ENCODE measurements around the gene PLK5.

The PLK5 gene

DNA sequence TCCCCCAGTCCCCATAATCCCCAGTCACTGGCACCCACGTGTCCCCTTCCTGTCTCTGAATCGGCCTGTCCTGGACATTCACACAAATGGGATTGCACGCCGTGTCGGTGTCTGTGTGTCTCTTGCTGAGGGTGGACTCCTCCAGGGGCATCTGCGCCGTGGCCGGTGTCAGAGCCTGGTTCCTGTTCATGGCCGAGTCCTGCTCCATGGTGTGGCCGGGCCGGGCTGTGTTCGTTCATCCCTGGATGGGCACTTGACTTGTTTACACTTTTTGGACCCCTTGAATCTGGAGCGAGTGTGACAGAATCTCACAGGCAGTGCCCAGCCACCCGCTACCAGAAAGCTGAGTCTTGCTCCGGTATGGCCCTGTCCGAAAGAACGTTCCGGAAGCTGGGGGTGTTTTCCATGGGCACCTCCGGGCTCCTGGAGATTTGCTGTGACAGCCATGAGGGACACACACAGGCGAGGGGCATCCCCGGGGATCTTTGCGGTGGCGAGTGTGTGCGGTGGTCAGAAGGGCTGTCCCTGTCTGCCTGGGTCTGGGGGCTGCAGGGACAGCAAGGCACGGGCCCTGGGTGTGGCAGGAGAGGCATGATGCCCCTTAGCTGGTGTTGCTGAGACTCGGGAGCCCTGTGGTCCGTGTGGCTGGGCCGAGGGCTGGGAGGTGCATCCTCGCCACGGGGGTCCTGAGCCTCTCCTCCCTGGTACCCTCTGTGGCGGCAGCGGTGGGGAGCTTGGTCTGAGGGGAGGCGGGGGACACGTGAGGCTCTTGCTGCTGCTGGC is 50.7 kb downstream of the PLK5 start:
- TF ChIP-seq, protein P1, sequence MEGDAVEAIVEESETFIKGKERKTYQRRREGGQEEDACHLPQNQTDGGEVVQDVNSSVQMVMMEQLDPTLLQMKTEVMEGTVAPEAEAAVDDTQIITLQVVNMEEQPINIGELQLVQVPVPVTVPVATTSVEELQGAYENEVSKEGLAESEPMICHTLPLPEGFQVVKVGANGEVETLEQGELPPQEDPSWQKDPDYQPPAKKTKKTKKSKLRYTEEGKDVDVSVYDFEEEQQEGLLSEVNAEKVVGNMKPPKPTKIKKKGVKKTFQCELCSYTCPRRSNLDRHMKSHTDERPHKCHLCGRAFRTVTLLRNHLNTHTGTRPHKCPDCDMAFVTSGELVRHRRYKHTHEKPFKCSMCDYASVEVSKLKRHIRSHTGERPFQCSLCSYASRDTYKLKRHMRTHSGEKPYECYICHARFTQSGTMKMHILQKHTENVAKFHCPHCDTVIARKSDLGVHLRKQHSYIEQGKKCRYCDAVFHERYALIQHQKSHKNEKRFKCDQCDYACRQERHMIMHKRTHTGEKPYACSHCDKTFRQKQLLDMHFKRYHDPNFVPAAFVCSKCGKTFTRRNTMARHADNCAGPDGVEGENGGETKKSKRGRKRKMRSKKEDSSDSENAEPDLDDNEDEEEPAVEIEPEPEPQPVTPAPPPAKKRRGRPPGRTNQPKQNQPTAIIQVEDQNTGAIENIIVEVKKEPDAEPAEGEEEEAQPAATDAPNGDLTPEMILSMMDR (IDR thresholded peaks at IDR 0.05) = no peak
- no peak overlapping the region for H3K4me3 ChIP-seq (ENCODE audit: low read depth, low read length)
- H3K36me3 ChIP-seq (ENCODE audit: control insufficient read depth, insufficient read depth, low read length) = no peaks in the 10 kb centered on the region
- no peak overlapping the region for H3K4me2 ChIP-seq (ENCODE audit: low read length)
- H3K4me1 ChIP-seq = no peaks in the 10 kb centered on the region
- no peak overlapping the region for H3K27ac ChIP-seq
- H2AFZ ChIP-seq = no peak overlapping the region
- no peaks in the 10 kb centered on the region for H3K9me3 ChIP-seq (ENCODE audit: control insufficient read depth, low read length)
- no peaks in the 10 kb centered on the region for H3K79me2 ChIP-seq
- H3K9ac ChIP-seq = no peak overlapping the region
- no peaks in the 10 kb centered on the region for H3K27me3 ChIP-seq (ENCODE audit: control insufficient read depth, insufficient read depth, low read length)

DNA sequence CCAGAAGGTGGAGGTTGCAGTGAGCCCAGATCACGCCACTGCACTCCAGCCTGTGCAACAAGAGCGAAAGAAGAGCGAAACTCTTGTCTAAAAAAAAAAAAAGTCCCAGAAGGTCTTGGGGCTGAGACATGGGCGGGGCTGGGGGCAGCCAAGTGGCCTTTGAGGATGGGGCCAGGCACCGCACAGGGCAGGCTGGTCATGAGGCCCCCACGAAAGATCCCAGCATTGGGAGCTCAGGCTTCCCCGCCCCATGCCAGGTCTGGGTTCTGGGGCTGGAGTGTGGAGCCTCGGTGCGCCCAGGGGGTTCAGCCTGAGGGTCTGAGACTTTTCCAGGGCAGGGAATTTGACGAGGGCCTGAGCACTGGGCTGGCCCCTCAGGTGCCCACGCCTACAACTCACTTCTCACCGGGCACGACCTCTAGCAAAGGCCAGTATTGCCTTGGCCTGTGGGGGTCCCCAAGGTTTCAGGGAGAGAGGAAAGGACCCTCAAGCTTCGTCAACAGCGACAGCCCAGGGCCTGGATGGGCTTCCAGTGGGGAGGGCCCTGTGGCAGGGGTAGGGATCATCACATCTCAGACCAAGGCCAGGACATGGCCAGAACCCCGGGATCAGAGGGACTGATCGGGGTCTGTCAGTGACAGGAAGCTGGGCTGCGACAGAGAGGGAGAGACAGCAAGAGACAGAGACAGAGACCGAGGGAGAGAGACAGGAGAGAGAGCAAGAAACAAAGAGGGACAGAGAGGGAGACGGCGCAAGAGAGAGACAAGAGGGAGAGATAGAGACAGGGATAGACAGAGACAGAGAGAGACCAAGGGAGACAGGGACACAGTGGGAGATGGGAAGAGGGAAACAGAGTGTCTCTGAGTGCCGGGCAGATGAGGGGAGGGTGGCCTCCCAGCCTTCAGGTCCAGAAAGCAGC is 51.7 kb downstream of the PLK5 start:
- Histone ChIP-seq H3K9ac (no peak overlapping the region), H3K27ac (no peak overlapping the region), H3K4me1 (no peaks in the 10 kb centered on the region), H3K36me3 (ENCODE audit: control insufficient read depth, insufficient read depth, low read length) (no peaks in the 10 kb centered on the region), H3K4me2 (ENCODE audit: low read length) (no peak overlapping the region), H3K79me2 (no peaks in the 10 kb centered on the region), H2AFZ (no peak overlapping the region), H3K4me3 (ENCODE audit: low read depth, low read length) (no peak overlapping the region), H3K9me3 (ENCODE audit: control insufficient read depth, low read length) (no peaks in the 10 kb centered on the region), H3K27me3 (ENCODE audit: control insufficient read depth, insufficient read depth, low read length) (no peaks in the 10 kb centered on the region)
- TF ChIP-seq, protein P1 (IDR thresholded peaks at IDR 0.05) = no peak

DNA sequence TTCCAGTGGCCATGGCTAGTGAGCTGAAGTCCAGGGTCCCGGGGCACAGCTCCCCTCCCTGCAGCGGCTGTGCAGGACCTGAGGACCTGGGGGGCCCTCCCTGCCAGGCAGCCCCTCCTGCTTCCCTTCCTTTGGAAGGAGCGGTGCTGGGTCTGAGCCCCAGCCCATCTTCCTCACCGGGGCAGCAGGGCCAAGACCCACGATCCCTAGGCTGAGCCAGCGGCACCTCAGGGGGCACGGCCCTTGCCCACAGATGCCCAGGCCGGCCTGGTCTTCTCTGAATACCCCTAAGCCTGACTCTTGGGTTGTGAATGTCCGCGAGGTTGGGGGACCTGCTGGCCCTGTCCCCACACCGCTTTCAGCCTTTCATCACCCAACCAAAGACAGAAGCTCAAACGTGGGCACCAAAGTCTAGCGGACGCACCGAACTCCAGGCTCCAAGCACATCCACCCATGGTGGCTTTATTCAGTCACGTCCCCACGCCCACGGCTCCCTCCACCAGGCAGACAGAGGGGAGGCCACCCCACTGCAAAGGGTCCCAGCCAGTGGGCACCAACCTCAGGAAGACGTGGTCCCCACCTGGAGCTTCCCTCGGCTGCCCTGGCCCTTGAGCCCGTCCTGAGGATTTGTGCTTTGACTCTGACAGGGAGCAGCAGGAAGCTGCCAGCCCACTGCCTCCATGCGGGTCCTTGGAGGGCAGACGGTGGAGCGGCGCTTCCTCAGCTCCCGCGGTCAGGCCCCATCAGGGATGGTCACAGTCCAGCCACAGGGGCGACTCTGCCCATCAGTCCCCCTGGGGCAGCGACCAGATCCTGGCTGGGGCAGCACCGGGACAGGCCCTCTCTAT is 52.6 kb downstream of the PLK5 start:
- Histone ChIP-seq H3K9ac (no peak overlapping the region), H3K79me2 (no peaks in the 10 kb centered on the region), H3K9me3 (ENCODE audit: control insufficient read depth, low read length) (no peaks in the 10 kb centered on the region), H3K27ac (no peak overlapping the region), H2AFZ (no peak overlapping the region), H3K36me3 (ENCODE audit: control insufficient read depth, insufficient read depth, low read length) (no peaks in the 10 kb centered on the region), H3K4me1 (no peaks in the 10 kb centered on the region), H3K27me3 (ENCODE audit: control insufficient read depth, insufficient read depth, low read length) (no peaks in the 10 kb centered on the region), H3K4me3 (ENCODE audit: low read depth, low read length) (no peak overlapping the region), H3K4me2 (ENCODE audit: low read length) (no peak overlapping the region)
- TF ChIP-seq, protein P1 (IDR thresholded peaks at IDR 0.05) = no peak

DNA sequence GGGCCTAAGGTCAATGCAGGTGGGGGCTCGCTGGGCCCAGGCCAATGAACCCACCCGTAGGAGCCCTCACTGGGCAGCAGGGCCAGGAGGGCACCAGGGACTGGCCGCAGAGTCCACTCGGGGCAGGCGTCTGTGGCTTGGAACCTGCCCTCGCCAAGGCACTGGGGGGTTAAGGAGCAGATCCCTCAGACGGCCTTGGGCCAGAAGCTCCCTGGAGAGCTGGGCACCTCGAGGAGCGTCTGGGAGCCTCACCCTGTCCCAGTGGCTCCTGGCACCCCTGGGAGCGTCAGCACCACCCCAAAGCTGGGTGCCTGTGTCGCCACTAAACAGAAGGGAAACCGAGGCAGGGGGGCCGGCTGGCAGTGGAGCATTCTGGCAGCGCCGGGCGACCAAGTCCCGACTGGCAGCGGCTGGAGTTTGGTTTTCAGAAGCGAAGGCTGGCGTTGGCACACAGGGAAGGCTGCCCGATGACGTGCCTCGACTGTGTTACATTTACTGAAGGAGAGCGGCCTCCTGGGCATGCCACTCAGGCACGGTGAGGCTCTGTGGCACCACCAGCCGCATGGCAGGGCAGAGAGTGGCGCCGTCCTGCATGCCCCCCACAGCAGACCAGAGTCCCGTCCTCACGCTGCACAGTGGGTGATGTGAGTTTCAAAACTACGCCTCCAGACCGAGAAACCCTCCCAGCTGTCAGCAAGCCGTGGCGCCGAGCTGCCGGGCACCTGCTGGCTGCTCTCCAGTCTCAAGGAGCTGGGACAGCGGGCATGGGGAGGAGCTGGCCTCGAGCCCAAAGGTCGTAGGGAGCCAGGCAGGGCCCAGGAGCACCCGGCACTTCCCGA is 53.4 kb downstream of the PLK5 start:
- H3K9ac ChIP-seq = no peak overlapping the region
- H3K9me3 ChIP-seq (ENCODE audit: control insufficient read depth, low read length) = no peaks in the 10 kb centered on the region
- no peak overlapping the region for H3K4me2 ChIP-seq (ENCODE audit: low read length)
- no peaks in the 10 kb centered on the region for H3K27me3 ChIP-seq (ENCODE audit: control insufficient read depth, insufficient read depth, low read length)
- H3K79me2 ChIP-seq = peaks cover 2% of the 10 kb centered on the region
- H3K27ac ChIP-seq = no peak overlapping the region
- no peak overlapping the region for H3K4me3 ChIP-seq (ENCODE audit: low read depth, low read length)
- H3K4me1 ChIP-seq = no peaks in the 10 kb centered on the region
- no peak overlapping the region for H2AFZ ChIP-seq
- TF ChIP-seq, protein P1 (IDR thresholded peaks at IDR 0.05) = no peak
- H3K36me3 ChIP-seq (ENCODE audit: control insufficient read depth, insufficient read depth, low read length) = no peaks in the 10 kb centered on the region
